Heart left ventricle (tissue), 13 donors: Measurements from ENCODE around the gene EIF2AK3.

Experiments
- POLR2A ChIP-seq, 2 donors: fragments of 450-650 bp; IDR thresholded peaks; one replicate each; pipeline ENCODE4 v1.6.1; 2017; ENCODE audit warnings: antibody characterized with exemption in 2 of 2, mild to moderate bottlenecking in 2 of 2, moderate library complexity in 2 of 2
- TF ChIP-seq, protein P1 (sequence below), 12 donors: fragments of 200-600 bp; sonication (generic) in 4 of 12; IDR thresholded peaks; one replicate each; pipeline versions ENCODE4 v1.5.0 to v1.8.0; 2018 to 2022; ENCODE audit warnings: antibody characterized with exemption in 12 of 12, mild to moderate bottlenecking in 5 of 12
- donor health status: ischemic (EF 13 %, LVEDD 7.1; RV severe dilation, severe dysfunction).
- donor health status: DM: no; HTN: yes; CAD: no.
- donor health status: DM: no; HTN: no; CAD: no.
- donor health status: ischemic (EF 25% LVEDD 6.9; RV normal size, moderate dysfunction).
- donor health status: ischemic (EF 25% LVEDD 5.7; RV mildly dilated, moderate dysfunction).
- donor health status: ischemic (EF 35%, LVEDD 5.7; RV mildly dilated, moderate dysfunction).
- donor health status: nonischemic (EF 11% LVEDD 7.7; RV severe dilation, severe dysfunction).
- donor health status: DM: yes; HTN: yes; CAD: no.
- donor health status: PGD.
- donor health status: ischemic (EF 29% LVEDD 5.4; RV normal size, mild dysfunction).
- donor health status: nonischemic (EF 23%, LVEDD 6.1; RV moderate dilation, normal function).

DNA sequence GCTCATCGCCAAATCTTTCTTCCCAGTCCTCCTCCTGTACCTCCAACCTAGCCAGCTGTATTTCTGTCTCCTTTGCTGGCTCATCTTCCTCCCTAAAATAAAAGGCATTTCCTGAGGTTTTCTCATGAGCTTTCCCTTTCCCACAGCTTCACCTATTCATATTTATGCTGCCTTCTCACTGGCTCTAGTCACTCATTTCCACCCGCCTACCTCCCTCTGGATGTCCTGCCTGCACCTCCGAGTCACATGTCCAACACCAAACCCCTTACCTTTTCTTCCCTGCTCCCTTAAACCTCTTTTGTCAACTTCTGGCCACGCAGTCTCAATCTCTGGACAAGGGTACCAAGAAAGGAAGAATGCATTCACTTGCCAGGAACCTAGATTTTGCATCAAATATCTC, 2.8 kb downstream of the EIF2AK3 start:
- TF ChIP-seq, protein P1, sequence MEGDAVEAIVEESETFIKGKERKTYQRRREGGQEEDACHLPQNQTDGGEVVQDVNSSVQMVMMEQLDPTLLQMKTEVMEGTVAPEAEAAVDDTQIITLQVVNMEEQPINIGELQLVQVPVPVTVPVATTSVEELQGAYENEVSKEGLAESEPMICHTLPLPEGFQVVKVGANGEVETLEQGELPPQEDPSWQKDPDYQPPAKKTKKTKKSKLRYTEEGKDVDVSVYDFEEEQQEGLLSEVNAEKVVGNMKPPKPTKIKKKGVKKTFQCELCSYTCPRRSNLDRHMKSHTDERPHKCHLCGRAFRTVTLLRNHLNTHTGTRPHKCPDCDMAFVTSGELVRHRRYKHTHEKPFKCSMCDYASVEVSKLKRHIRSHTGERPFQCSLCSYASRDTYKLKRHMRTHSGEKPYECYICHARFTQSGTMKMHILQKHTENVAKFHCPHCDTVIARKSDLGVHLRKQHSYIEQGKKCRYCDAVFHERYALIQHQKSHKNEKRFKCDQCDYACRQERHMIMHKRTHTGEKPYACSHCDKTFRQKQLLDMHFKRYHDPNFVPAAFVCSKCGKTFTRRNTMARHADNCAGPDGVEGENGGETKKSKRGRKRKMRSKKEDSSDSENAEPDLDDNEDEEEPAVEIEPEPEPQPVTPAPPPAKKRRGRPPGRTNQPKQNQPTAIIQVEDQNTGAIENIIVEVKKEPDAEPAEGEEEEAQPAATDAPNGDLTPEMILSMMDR (IDR thresholded peaks at IDR 0.05) = no peak
- no peak for TF ChIP-seq POLR2A (IDR thresholded peaks at IDR 0.05)
